ENCODE data around the gene CHID1. TPM values are rescaled to one million over a fixed set of nuclear protein-coding genes. Genes with fewer than 3 reads are reported as not detected.

The CHID1 gene
- total and polyA plus RNA-seq, 9 of the 15 experiments (the other 6 are each of a cell fraction or from before 2014, with no cell fraction given), result 15.1 to 108 (median 39.8) TPM

GRCh38 chr11:843818-844692, 66.6 kb downstream of the CHID1 start (continued):
- peak; percentile 52; the same call in 1 of the 2 replicates for TF ChIP-seq MYC (IDR thresholded peaks at IDR 0.05; ENCODE audit: low read depth, low read length)
- peak; percentile 22; the same call in 1 of the 2 replicates for TF ChIP-seq MYC (CRISPR knock-in tag; IDR thresholded peaks at IDR 0.05; ENCODE audit: borderline replicate concordance, low read depth)
- TF ChIP-seq ILK (tag; IDR thresholded peaks at IDR 0.05; ENCODE audit: borderline replicate concordance, low read depth), result no peak
- no peak for TF ChIP-seq CBFB (CRISPR knock-in tag; IDR thresholded peaks at IDR 0.05)
- no peak for TF ChIP-seq TAF9B (IDR thresholded peaks at IDR 0.05; ENCODE audit: partially characterized antibody)
- peak; percentile 75 for TF ChIP-seq HES1 (IDR thresholded peaks at IDR 0.05; ENCODE audit: low read depth)
- TF ChIP-seq NEUROD1 (IDR thresholded peaks at IDR 0.05; ENCODE audit: borderline replicate concordance, low read depth, low read length, partially characterized antibody), result no peak
- TF ChIP-seq ZBED1 (IDR thresholded peaks at IDR 0.05), result no peak
- no peak for TF ChIP-seq PHB (CRISPR knock-in tag; IDR thresholded peaks at IDR 0.05)
- peak; percentile 93 for TF ChIP-seq MAX (CRISPR knock-in tag; IDR thresholded peaks at IDR 0.05)
- peak; percentile 29; the same call in 1 of the 2 replicates for TF ChIP-seq CREM (IDR thresholded peaks at IDR 0.05; ENCODE audit: low read depth)
- no peak for TF ChIP-seq THAP12 (CRISPR knock-in tag; IDR thresholded peaks at IDR 0.05)
- 0 out of 2 replicates have a peak, but pooled peaks have one; percentile 56 for TF ChIP-seq ZNF444 (CRISPR knock-in tag; IDR thresholded peaks at IDR 0.05)
- no peak for TF ChIP-seq NONO (IDR thresholded peaks at IDR 0.05; ENCODE audit: low read depth in 2 of 2, low read length in 1 of 2)
- TF ChIP-seq STAT5A (IDR thresholded peaks at IDR 0.05; ENCODE audit: borderline replicate concordance, low read length), result no peak
- TF ChIP-seq SRSF1 (IDR thresholded peaks at IDR 0.05; ENCODE audit: low read depth, low read length), result no peak
- TF ChIP-seq ARID2 (IDR thresholded peaks at IDR 0.05), result no peak
- no peak for TF ChIP-seq ZNF785 (CRISPR knock-in tag; IDR thresholded peaks at IDR 0.05)
- no peak for TF ChIP-seq POLR2G (IDR thresholded peaks at IDR 0.05; ENCODE audit: low read depth, low read length)
- TF ChIP-seq EHMT2 (IDR thresholded peaks at IDR 0.05), result no peak
- no peak for TF ChIP-seq POLR2AphosphoS5 (IDR thresholded peaks at IDR 0.05; ENCODE audit: control insufficient read depth, insufficient read depth, low read depth, low read length)
- TF ChIP-seq MCM5 (IDR thresholded peaks at IDR 0.05; ENCODE audit: low read depth), result no peak
- no peak for TF ChIP-seq SETDB1 (IDR thresholded peaks at IDR 0.05; ENCODE audit: low read length)
- TF ChIP-seq NKRF (IDR thresholded peaks at IDR 0.05; ENCODE audit: borderline replicate concordance), result no peak
- no peak for TF ChIP-seq ZNF79 (CRISPR knock-in tag; IDR thresholded peaks at IDR 0.05; ENCODE audit: low read depth)
